ENCODE data around the gene CDX2.

The CDX2 gene

GRCh38 chr13:27966641-27967202, 2.4 kb downstream of the CDX2 start:
- Histone ChIP-seq H3K4me2 (ENCODE audit: low read length) (no peak overlapping the region), H3K4me1 (ENCODE audit: control insufficient read depth, low read length) (no peaks in the 10 kb centered on the region), H4K20me1 (ENCODE audit: control insufficient read depth, insufficient read depth, low read depth, low read length) (no peaks in the 10 kb centered on the region), H3K27ac (ENCODE audit: low read depth, low read length) (no peak overlapping the region), H3K79me2 (ENCODE audit: control insufficient read depth, low read length) (no peaks in the 10 kb centered on the region), H3K9me2 (replicated peaks; ENCODE audit: control insufficient read depth, low read length) (no peaks in the 10 kb centered on the region), H3K9me3 (ENCODE audit: control insufficient read depth, insufficient read depth, low read length) (no peaks in the 10 kb centered on the region), H3K4me3 (ENCODE audit: low read length) (no peak overlapping the region), H3F3A (ENCODE audit: control insufficient read depth, insufficient read depth) (no peaks in the 10 kb centered on the region), H3K36me3 (ENCODE audit: control insufficient read depth, low read length) (no peaks in the 10 kb centered on the region), H3K27me3 (ENCODE audit: control insufficient read depth, low read length) (peaks cover 6% of the 10 kb centered on the region; the same call in 1 of the 2 replicates)
- TF ChIP-seq EZH2phosphoT487 (IDR thresholded peaks at IDR 0.05; ENCODE audit: borderline replicate concordance, low read length): no peak
- no peak for TF ChIP-seq CTCF (IDR thresholded peaks at IDR 0.05; ENCODE audit: low read depth, low read length, poor library complexity, severe bottlenecking)

- Histone ChIP-seq H3F3A (ENCODE audit: control insufficient read depth, insufficient read depth) (no peaks in the 10 kb centered on the region), H3K4me2 (ENCODE audit: low read length) (no peak overlapping the region), H3K9me3 (ENCODE audit: control insufficient read depth, insufficient read depth, low read length) (no peaks in the 10 kb centered on the region), H4K20me1 (ENCODE audit: control insufficient read depth, insufficient read depth, low read depth, low read length) (no peaks in the 10 kb centered on the region), H3K36me3 (ENCODE audit: control insufficient read depth, low read length) (no peaks in the 10 kb centered on the region), H3K27ac (ENCODE audit: low read depth, low read length) (no peak overlapping the region), H3K4me3 (ENCODE audit: low read length) (no peak overlapping the region), H3K79me2 (ENCODE audit: control insufficient read depth, low read length) (no peaks in the 10 kb centered on the region), H3K9me2 (replicated peaks; ENCODE audit: control insufficient read depth, low read length) (no peaks in the 10 kb centered on the region), H3K4me1 (ENCODE audit: control insufficient read depth, low read length) (no peaks in the 10 kb centered on the region), H3K27me3 (ENCODE audit: control insufficient read depth, low read length) (peaks cover 13% of the 10 kb centered on the region)
- TF ChIP-seq CTCF (IDR thresholded peaks at IDR 0.05; ENCODE audit: low read depth, low read length, poor library complexity, severe bottlenecking): no peak
- TF ChIP-seq EZH2phosphoT487 (IDR thresholded peaks at IDR 0.05; ENCODE audit: borderline replicate concordance, low read length): no peak
These were observed 3.1 kb downstream of the CDX2 start for GRCh38 chr13:27965740-27966640.

- Histone ChIP-seq H3K4me1 (ENCODE audit: control insufficient read depth, low read length) (no peaks in the 10 kb centered on the region), H3K4me2 (ENCODE audit: low read length) (no peak overlapping the region), H3K79me2 (ENCODE audit: control insufficient read depth, low read length) (no peaks in the 10 kb centered on the region), H4K20me1 (ENCODE audit: control insufficient read depth, insufficient read depth, low read depth, low read length) (no peaks in the 10 kb centered on the region), H3K9me2 (replicated peaks; ENCODE audit: control insufficient read depth, low read length) (no peaks in the 10 kb centered on the region), H3F3A (ENCODE audit: control insufficient read depth, insufficient read depth) (no peaks in the 10 kb centered on the region), H3K27me3 (ENCODE audit: control insufficient read depth, low read length) (peaks cover 18% of the 10 kb centered on the region), H3K4me3 (ENCODE audit: low read length) (no peak overlapping the region), H3K27ac (ENCODE audit: low read depth, low read length) (no peak overlapping the region), H3K9me3 (ENCODE audit: control insufficient read depth, insufficient read depth, low read length) (no peaks in the 10 kb centered on the region), H3K36me3 (ENCODE audit: control insufficient read depth, low read length) (no peaks in the 10 kb centered on the region)
- TF ChIP-seq CTCF (IDR thresholded peaks at IDR 0.05; ENCODE audit: low read depth, low read length, poor library complexity, severe bottlenecking): no peak
- no peak for TF ChIP-seq EZH2phosphoT487 (IDR thresholded peaks at IDR 0.05; ENCODE audit: borderline replicate concordance, low read length)
These were observed 3.8 kb downstream of the CDX2 start for GRCh38 chr13:27965343-27965739.
